Daoy (cell line): ENCODE results near the gene E2F3. TPM values are rescaled to one million over a fixed set of nuclear protein-coding genes. Genes with fewer than 3 reads are reported as not detected.

Experiments used
- DNase-seq: peaks from one replicate; pipeline ENCODE4 v3.0.0-alpha.2; 2015; ENCODE audit warnings: low read depth
- total RNA-seq: library from RNA; depleted of rRNA; stranded (reverse); fragments of >200 nt; shearing (Covaris generic); gene quantifications from 2 replicates; pipeline ENCODE4 v1.2.3, GENCODE V29; 2014; rRNA removed

E2F3 gene
- total RNA-seq, 1 experiment from 2014 or later, result 8.1 TPM

GRCh38 chr6:20533746-20534294, 132.1 kb downstream of the E2F3 start:
- no peak for DNase-seq

DNA sequence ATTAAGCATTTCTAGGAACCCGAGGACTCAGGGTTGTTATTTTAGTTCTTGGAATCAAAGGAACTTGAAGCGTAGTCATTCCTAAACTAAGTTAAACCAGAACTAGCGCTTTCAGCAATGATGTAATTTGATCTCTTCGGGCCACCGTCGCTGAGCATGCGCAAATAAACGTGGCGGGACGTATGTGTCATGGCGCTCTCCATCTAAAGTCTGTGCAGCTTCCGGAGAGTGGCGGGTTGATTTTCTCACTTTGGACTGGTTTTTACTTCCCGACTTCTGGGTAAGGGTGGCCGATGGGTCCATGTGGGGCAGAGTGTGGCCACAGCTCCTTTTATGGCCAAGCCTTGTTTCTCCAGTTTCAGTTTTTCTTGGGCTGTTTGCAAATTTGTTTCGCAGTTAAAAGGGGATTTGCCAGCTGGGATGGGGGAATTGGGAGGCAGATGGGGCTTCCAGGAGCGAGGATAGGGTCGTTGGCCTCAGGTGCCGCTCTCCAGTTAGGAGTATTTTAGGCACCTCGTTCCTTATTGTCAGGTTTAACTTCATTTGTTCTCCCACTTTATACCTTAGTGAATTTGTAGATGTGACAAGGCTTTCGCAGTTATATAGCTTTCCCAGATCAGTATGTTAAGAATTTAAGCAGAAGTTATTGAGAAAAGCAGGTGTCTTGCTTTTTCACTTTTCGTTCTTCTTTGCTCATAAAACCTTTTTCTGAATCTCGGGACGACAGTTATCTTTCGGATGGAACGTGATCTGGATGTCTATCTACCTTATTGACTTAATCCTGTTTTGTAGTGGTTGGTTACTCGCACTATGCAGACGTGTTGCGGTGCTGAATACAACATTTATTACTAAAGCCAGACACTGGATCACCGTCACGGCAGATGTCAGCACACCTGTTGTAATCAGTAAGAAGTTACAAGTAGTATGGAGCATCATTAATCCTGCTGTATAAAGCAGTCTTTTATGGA, 132.9 kb downstream of the E2F3 start, which contains the start of gene CDKAL1:
TSS of gene CDKAL1 (plus strand) at position 163 of the 968 bp plus-strand sequence. CDS start 11,894 bp downstream, outside the sequence.
- peak; percentile 94 for DNase-seq

GRCh38 chr6:20538131-20538662, 136.5 kb downstream of the E2F3 start:
- DNase-seq, result no peak

- no peak for DNase-seq
These were observed 137.2 kb downstream of the E2F3 start for GRCh38 chr6:20538907-20539306.

- DNase-seq, result no peak
These were observed 137.7 kb downstream of the E2F3 start for GRCh38 chr6:20539387-20539786.

DNA sequence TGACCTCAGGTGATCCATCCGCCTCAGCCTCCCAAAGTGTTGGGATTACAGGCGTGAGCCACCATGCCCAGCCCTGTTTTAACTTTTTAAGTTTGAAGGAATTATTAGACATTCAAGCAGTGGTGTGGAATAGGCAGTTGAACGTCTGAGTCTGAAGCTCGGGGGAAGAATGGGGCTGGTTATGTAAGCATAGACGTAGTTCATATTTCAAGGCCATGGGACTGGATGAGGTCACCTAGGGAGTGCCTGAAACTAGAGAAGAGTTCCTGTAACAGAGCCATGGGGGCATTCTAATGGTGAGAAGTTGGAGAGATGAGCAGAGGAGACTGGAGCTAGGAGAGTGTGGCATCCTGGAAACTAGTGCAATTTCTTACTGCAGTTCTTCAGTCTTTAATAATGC, 139.0 kb downstream of the E2F3 start:
- DNase-seq, result peak; percentile 28

GRCh38 chr6:20541382-20541781, 139.7 kb downstream of the E2F3 start:
- DNase-seq, result no peak

DNA sequence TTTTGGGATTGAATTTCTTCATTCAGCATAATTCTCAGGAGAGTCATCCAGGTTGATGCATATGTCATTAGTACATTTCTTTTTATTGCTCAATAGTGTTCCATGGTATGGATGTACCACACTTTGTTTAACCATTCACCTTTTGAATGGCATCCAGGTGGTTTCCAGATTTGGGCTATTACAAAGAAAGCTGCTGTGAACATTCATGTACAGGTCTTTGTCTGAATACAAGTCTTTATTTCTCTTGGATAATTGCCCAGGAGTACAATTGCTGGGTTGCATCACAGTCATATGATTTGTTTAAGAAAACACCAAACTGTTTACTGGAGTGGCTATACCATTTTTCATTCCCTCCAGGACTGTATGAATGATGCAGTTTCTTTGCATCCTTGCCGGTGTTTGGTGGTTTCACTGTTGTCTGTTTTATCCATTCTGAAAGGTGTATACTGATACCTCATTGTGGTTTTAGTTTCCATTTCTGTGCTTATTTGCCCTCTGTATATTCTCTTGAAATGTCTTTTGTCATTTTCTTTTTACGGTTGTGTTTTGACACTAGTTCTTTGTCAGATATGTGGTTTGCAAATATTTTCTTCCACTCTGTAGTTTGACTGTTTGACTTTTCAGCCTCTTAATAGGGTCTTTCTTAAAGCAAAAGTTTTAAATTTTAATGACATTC, 141.4 kb downstream of the E2F3 start:
- peak; percentile 51 for DNase-seq

Other genes with a start within 250 kb of the E2F3 start
- 10.5 and 11.9 TPM in 2 replicates for gene MBOAT1, start 189.4 kb upstream of the E2F3 start, total RNA-seq
- gene CDKAL1, start 132.6 kb downstream of the E2F3 start, total RNA-seq, result 31.8 and 34.0 TPM in 2 replicates